Measurements from ENCODE around the gene GHRL.

The GHRL gene

DNA sequence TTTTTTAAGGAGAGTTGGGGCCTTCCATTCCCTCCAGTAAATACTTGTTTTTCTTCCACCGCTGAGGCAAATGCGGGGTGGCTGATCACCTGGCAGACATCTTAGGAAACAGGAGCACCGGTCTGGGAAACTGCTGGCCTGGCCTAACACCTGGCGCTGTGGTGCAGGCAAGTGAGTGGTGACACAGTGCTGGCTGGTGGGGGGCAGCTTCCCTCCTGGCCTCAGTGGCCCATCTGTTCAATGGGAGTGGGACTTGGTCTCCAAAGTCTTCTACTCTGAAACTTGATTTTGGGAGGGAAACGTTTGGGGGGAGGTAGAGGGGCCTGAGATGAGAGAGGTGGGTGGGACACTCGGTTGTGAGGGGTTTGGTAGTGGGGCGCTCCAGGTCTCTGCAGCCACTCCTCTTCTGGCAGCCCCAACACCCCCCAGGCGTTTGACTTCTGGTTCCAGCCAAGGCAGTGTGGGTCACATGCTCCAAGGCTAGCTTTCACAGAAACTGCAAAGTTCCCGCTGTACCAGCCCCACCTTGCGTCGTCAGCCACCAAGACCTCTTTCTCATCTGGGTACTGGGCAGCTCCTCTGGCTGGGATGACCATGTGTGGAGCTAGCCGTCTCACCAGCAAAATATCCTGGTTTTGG is 4.7 kb downstream of the GHRL start:
- in situ Hi-C loops (cut with HindIII; ENCODE audit: low sequenced_read_pairs), result no loop called here
- DNase-seq (ENCODE audit: low read depth), result no peak
- H3K4me3 ChIP-seq (ENCODE audit: low read depth, low read length), result no peak overlapping the region
- TF ChIP-seq, protein P1, sequence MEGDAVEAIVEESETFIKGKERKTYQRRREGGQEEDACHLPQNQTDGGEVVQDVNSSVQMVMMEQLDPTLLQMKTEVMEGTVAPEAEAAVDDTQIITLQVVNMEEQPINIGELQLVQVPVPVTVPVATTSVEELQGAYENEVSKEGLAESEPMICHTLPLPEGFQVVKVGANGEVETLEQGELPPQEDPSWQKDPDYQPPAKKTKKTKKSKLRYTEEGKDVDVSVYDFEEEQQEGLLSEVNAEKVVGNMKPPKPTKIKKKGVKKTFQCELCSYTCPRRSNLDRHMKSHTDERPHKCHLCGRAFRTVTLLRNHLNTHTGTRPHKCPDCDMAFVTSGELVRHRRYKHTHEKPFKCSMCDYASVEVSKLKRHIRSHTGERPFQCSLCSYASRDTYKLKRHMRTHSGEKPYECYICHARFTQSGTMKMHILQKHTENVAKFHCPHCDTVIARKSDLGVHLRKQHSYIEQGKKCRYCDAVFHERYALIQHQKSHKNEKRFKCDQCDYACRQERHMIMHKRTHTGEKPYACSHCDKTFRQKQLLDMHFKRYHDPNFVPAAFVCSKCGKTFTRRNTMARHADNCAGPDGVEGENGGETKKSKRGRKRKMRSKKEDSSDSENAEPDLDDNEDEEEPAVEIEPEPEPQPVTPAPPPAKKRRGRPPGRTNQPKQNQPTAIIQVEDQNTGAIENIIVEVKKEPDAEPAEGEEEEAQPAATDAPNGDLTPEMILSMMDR (IDR thresholded peaks at IDR 0.05; ENCODE audit: low read depth, low read length, missing control alignments), result no peak

DNA sequence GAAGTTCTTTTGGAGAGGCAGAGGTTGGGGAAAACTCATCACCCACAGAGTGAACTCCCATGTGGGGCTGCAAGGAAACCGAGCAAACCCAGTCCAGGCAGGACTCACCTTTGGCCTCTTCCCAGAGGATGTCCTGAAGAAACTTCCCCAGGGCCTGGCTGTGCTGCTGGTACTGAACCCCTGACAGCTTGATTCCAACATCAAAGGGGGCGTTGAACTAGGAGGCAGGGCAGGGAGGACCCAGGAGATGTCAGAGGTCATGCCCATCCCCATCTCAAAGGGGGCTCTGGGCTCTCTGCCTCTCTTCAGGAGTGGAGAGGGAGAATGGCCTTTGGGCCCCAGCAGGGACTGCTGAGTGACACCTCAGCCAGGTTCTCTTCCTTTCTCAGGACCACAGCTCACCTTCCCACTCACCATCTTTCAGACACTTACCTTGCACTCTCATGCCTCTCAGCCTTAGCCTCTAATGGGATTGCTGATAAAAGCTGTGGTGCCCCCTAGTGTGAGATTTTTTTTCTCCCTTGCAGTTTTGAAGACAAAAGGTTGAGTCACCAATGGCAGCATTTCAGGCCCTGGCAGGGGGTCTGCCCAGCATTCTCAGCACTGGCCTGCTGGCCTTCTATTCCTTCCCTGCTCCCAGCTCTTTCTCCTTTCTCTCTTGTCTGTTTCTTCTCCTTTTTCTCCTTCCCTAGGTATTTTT is 6.0 kb downstream of the GHRL start:
- DNase-seq (ENCODE audit: low read depth), result peak; percentile 90
- in situ Hi-C loops (cut with HindIII; ENCODE audit: low sequenced_read_pairs), result no loop called here
- H3K4me3 ChIP-seq (ENCODE audit: low read depth, low read length), result no peak overlapping the region
- TF ChIP-seq, protein P1 (IDR thresholded peaks at IDR 0.05; ENCODE audit: low read depth, low read length, missing control alignments), result peak; percentile 60

DNA sequence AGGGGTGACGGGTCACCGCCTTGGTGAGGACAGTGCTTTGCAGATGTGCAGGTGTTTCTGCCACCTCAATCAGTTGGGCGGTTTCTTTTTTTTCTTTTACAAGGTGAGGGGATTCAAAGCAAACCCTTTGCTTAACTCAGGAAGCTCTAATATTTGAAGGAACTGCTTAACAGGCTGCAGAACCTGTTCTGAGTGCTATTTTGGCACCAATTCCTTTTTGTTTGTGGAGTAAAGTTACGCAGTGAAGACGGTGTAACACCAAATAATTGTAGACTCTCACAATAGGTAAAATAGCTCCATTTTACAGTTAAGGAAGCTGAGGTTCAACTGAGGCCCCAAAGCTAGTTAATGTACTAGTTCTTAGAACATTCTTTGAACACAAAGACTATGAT is 6.6 kb downstream of the GHRL start:
- H3K4me3 ChIP-seq (ENCODE audit: low read depth, low read length), result no peak overlapping the region
- TF ChIP-seq, protein P1 (IDR thresholded peaks at IDR 0.05; ENCODE audit: low read depth, low read length, missing control alignments), result no peak
- in situ Hi-C loops (cut with HindIII; ENCODE audit: low sequenced_read_pairs), result no loop called here
- DNase-seq (ENCODE audit: low read depth), result no peak

DNA sequence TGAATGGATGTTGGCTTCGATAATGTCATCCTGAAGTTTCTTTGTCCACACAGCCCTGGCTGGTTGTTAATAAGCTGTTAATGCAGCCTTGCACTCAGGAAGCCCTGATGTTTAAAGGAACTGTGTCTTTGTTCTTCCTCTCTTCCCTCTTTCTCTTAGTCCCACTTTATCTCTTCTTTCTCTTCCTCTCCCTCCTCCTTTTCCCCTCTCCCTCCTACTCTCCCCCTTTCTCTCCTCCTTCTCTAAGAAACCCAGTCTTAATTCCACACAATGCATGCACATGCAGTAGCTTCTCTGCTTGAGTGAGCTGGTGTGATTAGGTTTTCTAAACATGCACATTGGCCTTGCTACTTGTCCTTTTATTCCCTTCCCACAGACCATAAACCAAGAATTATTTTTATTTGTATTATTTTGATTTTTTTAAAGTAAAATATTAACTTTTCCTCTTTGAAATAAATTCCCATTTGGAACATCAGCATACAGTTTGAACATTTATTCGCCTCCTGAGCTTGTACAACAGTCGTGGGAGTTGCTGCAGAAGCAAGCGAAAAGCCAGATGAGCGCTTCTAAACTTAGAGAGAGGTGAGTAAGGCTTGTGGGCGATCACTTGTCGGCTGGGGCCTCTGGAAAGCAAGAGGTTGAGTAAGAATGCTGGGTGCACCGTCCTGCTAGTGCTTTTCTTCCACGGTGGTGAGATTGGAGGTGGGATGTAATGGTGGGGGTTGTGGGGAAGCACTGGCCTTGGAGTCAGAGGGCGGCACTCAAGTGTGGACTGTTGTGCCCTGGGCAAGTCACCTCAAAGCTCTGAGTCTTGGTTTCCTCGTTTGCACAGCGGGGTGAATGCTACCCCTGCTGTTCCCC is 7.2 kb downstream of the GHRL start:
- H3K4me3 ChIP-seq (ENCODE audit: low read depth, low read length), result no peak overlapping the region
- no peak for DNase-seq (ENCODE audit: low read depth)
- in situ Hi-C loops (cut with HindIII; ENCODE audit: low sequenced_read_pairs), result no loop called here
- TF ChIP-seq, protein P1 (IDR thresholded peaks at IDR 0.05; ENCODE audit: low read depth, low read length, missing control alignments), result no peak

DNA sequence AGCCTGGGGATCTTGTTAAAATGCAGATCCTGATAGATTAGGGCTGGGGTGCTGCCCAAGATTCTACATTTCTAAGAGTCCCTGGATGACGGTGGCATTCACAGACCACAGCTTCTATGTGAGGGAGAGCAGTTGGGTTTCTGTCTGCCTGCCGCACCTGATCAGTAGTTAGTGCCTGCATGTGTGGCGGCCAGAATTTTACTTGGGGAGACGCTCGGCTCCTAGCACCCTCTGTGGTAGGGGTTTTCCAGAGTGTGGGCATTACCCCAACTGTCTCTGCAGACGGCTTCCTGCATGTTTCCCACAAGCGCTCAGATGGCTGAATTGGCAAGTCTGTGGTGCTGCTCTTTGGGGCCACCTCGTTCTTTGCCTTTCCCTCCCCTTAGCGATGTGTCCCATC is 8.3 kb downstream of the GHRL start:
- no peak for DNase-seq (ENCODE audit: low read depth)
- TF ChIP-seq, protein P1 (IDR thresholded peaks at IDR 0.05; ENCODE audit: low read depth, low read length, missing control alignments), result no peak
- in situ Hi-C loops (cut with HindIII; ENCODE audit: low sequenced_read_pairs), result no loop called here
- no peak overlapping the region for H3K4me3 ChIP-seq (ENCODE audit: low read depth, low read length)

DNA sequence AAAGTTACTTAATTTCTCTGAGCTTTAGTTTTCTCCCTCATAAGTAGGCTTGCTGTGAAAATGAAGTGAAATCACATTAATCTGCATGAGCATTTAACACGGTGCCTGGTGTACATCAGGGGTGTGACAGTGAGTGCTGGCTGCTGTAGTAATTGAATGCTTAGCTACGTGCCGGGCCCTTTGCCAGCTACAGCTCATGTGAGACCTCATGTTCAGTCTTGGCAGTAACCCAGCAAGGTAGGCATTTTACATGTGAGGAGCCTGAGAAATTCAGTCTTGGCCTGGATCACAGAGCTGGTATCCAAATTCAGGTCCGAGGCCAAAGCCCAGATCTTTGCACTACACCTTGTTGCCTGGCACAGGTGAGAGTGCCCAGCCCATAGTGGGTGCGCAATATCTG is 9.1 kb downstream of the GHRL start:
- no peak for DNase-seq (ENCODE audit: low read depth)
- in situ Hi-C loops (cut with HindIII; ENCODE audit: low sequenced_read_pairs), result no loop called here
- TF ChIP-seq, protein P1 (IDR thresholded peaks at IDR 0.05; ENCODE audit: low read depth, low read length, missing control alignments), result no peak
- no peak overlapping the region for H3K4me3 ChIP-seq (ENCODE audit: low read depth, low read length)

All from astrocyte of the cerebellum (primary cell).